GM19372 (cell line): Measurements from ENCODE around the gene CHAF1B.
A peak's percentile ranks its signal among the peaks of the same experiment; 100 is the strongest.

Experiments
- ATAC-seq: cut with Tn5 transposase; IDR thresholded peaks from one replicate; pipeline ENCODE4 v1.9.1; 2021; ENCODE audit warnings: mild to moderate bottlenecking, low read depth, moderate library complexity; ENCODE audit not compliant: unreplicated experiment

CHAF1B gene

GRCh38 chr21:36423771-36424433 is 38.7 kb downstream of the CHAF1B start:
- ATAC-seq, result no peak

- no peak for ATAC-seq
These were observed 39.4 kb downstream of the CHAF1B start for GRCh38 chr21:36424592-36424991.

- no peak for ATAC-seq
These were observed 40.1 kb downstream of the CHAF1B start for GRCh38 chr21:36425286-36425685.

- ATAC-seq, result no peak
These were observed 42.3 kb downstream of the CHAF1B start for GRCh38 chr21:36427502-36427901.

- no peak for ATAC-seq
These were observed 43.7 kb downstream of the CHAF1B start for GRCh38 chr21:36428761-36429432.

GRCh38 chr21:36429947-36430546 is 44.9 kb downstream of the CHAF1B start:
- peak; percentile 78 for ATAC-seq

GRCh38 chr21:36430841-36431240 is 45.6 kb downstream of the CHAF1B start:
- ATAC-seq, result no peak

GRCh38 chr21:36431252-36431651 is 46.1 kb downstream of the CHAF1B start:
- no peak for ATAC-seq

- no peak for ATAC-seq
These were observed 48.0 kb downstream of the CHAF1B start for GRCh38 chr21:36433059-36433709.

GRCh38 chr21:36434144-36434543 is 49.0 kb downstream of the CHAF1B start:
- ATAC-seq, result no peak

GRCh38 chr21:36436829-36437744 is 51.9 kb downstream of the CHAF1B start:
- ATAC-seq, result no peak

GRCh38 chr21:36437745-36438128 is 52.5 kb downstream of the CHAF1B start:
- no peak for ATAC-seq

GRCh38 chr21:36441715-36442114 is 56.5 kb downstream of the CHAF1B start:
- ATAC-seq, result no peak

GRCh38 chr21:36446301-36446700 is 61.1 kb downstream of the CHAF1B start:
- no peak for ATAC-seq

- no peak for ATAC-seq
These were observed 65.3 kb downstream of the CHAF1B start for GRCh38 chr21:36450511-36450910.

- ATAC-seq, result no peak
These were observed 66.3 kb downstream of the CHAF1B start for GRCh38 chr21:36451506-36451905.

GRCh38 chr21:36452281-36452825 is 67.2 kb downstream of the CHAF1B start:
- no peak for ATAC-seq

GRCh38 chr21:36454093-36454531 is 68.9 kb downstream of the CHAF1B start:
- ATAC-seq, result no peak

GRCh38 chr21:36454706-36455105 is 69.5 kb downstream of the CHAF1B start:
- no peak for ATAC-seq
